ENCODE data around the gene SV2B. TPM values are rescaled to one million over a fixed set of nuclear protein-coding genes. Genes with fewer than 3 reads are reported as not detected.

The SV2B gene
- polyA plus RNA-seq, 3 donors, result 0.56 to 2.1 (median 2.0) TPM

GRCh38 chr15:91275844-91276243, 175.8 kb downstream of the SV2B start:
- H3K27ac ChIP-seq (ENCODE audit: low read depth, low read length), result no peak overlapping the region
- WGBS, 3 donors, result 96 to 98% (median 97%) methylated on average over 1 of the region's 1 CpG

- 94 to 96% (median 94%) methylated on average over 2 of the region's 2 CpGs for WGBS, 3 donors
- no peak overlapping the region for H3K27ac ChIP-seq (ENCODE audit: low read depth, low read length)
These were observed 178.9 kb downstream of the SV2B start for GRCh38 chr15:91278951-91279350.

DNA sequence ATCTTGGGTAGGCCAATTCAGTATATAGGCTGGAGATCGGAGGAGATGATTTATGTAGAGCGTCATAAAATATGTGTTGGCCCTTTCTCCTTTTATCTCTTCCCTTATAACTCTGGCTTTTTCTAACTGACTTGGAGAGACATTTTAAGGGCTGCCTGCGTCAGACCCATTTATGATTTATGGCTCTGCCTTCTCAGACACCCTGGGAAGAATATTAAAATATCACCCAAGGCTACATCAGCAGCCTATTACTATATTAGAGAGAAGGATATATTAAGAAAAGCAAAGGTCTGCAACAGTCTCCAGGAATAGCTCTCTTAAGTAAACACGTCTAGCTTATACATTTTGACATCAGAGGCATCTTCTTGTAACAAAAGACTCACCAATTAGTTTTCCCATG, 179.4 kb downstream of the SV2B start:
- no peak overlapping the region for H3K27ac ChIP-seq (ENCODE audit: low read depth, low read length)
- WGBS, 3 donors, result 83 to 90% (median 84%) methylated on average over 4 of the region's 4 CpGs

GRCh38 chr15:91281947-91282346, 181.9 kb downstream of the SV2B start:
- 78 to 85% (median 79%) methylated on average over 4 of the region's 4 CpGs for WGBS, 3 donors
- no peak overlapping the region for H3K27ac ChIP-seq (ENCODE audit: low read depth, low read length)

DNA sequence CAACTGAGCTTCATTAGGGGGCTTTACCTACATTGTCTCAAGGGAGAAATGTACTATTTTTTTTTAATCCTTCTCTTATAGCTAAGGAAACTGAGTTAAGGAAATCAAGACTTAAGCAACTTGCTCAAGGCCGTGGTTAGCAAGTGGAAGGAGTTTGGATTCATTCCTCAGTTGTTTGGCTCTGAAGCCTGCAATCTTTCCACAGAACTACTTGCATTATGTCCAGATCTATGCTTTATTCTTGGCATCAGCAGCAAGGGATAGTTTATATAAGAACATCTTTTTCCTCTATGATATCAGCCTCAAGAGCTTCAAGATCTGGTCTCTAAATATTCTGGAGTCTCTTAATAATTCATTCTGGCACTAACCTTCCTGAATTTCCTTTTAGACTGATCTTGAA, 182.4 kb downstream of the SV2B start:
- WGBS, 3 donors, result 33 to 67% (median 41%) methylated on average over 1 of the region's 1 CpG
- no peak overlapping the region for H3K27ac ChIP-seq (ENCODE audit: low read depth, low read length)

- H3K27ac ChIP-seq (ENCODE audit: low read depth, low read length), result no peak overlapping the region
- 83 to 87% (median 86%) methylated on average over 2 of the region's 2 CpGs for WGBS, 3 donors
These were observed 183.1 kb downstream of the SV2B start for GRCh38 chr15:91283155-91283554.

DNA sequence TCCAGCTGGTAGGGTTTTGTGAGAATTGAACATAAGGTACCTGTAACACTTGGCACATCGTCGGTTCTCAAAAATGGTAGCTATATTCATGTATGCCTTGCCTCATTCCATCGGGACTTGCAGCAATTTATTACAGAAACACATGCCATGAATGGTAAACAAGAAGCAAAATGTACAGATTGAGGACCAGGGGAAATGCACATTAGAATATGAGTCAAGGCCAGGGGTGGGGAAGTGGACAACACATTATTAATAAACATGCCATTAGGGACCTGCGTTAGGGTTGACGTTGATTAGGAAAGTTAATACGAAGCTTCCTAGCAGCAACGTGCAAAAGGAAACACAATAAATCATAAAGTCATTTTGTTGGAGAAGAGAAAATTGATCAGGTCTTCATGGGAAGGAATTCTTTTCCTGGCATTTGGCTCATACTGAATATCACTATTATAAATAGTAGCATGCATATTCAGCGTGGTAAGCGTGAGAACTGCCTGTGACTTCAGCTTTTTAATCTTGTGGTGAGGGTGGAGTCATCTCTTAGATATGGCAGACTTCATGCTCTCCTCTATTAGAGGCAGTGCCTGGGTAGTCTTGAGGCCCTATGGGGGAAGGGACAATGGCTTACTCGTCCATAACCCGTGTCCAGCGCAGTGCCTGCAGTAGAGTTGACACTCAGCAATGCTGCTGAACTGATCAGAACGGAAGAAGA, 184.9 kb downstream of the SV2B start:
- no peak overlapping the region for H3K27ac ChIP-seq (ENCODE audit: low read depth, low read length)
- 64 to 87% (median 86%) methylated on average over 13 of the region's 13 CpGs for WGBS, 3 donors

- H3K27ac ChIP-seq (ENCODE audit: low read depth, low read length), result no peak overlapping the region
- 35 to 67% (median 46%) methylated on average over 1 of the region's 1 CpG for WGBS, 3 donors
These were observed 189.3 kb downstream of the SV2B start for GRCh38 chr15:91289324-91289723.

DNA sequence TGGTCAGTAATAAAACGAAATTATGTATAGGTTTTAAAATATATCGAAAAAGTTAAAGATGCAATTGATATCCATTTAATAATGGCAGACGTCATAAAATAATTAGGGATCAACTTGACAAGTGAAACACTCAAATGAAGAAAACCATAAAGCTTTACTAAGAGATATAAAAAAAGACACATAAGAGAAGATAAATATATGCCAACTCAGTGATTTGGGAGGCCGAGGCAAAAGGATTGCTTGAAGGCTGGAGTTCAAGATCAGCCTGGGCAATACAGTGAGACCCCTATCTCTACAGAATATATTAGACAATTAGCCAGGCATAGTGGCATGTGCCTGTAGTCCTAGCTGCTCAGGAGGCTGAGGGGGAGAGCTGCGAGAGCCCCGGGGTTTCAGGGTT, 190.5 kb downstream of the SV2B start:
- WGBS, 3 donors, result 80 to 96% (median 95%) methylated on average over 6 of the region's 6 CpGs
- H3K27ac ChIP-seq (ENCODE audit: low read depth, low read length), result no peak overlapping the region

- H3K27ac ChIP-seq (ENCODE audit: low read depth, low read length), result no peak overlapping the region
- WGBS, 3 donors, result 37 to 74% (median 37%) methylated on average over 3 of the region's 3 CpGs
These were observed 191.6 kb downstream of the SV2B start for GRCh38 chr15:91291673-91292072.

GRCh38 chr15:91294344-91294743, 194.3 kb downstream of the SV2B start:
- no peak overlapping the region for H3K27ac ChIP-seq (ENCODE audit: low read depth, low read length)
- 58 to 74% (median 69%) methylated on average over 1 of the region's 1 CpG for WGBS, 3 donors

GRCh38 chr15:91294795-91295194, 194.7 kb downstream of the SV2B start:
- 61 to 71% (median 70%) methylated on average over 5 of the region's 5 CpGs for WGBS, 3 donors

GRCh38 chr15:91298101-91298500, 198.0 kb downstream of the SV2B start:
- 73 to 83% (median 79%) methylated on average over 6 of the region's 6 CpGs for WGBS, 3 donors
- H3K27ac ChIP-seq (ENCODE audit: low read depth, low read length), result no peak overlapping the region

More at GRCh38 chr15:91294795-91295194, 194.7 kb downstream of the SV2B start:
- H3K27ac ChIP-seq (ENCODE audit: low read depth, low read length), result no peak overlapping the region

- no peak overlapping the region for H3K27ac ChIP-seq (ENCODE audit: low read depth, low read length)
- 19 to 22% (median 21%) methylated on average over 11 of the region's 11 CpGs for WGBS, 3 donors
These were observed 202.8 kb downstream of the SV2B start for GRCh38 chr15:91302588-91303439.

GRCh38 chr15:91304210-91304609, 204.2 kb downstream of the SV2B start:
- H3K27ac ChIP-seq (ENCODE audit: low read depth, low read length), result no peak overlapping the region
- WGBS, 3 donors, result 66 to 71% (median 67%) methylated on average over 2 of the region's 2 CpGs

GRCh38 chr15:91304786-91305185, 204.7 kb downstream of the SV2B start:
- no peak overlapping the region for H3K27ac ChIP-seq (ENCODE audit: low read depth, low read length)

GRCh38 chr15:91306144-91306543, 206.1 kb downstream of the SV2B start:
- 72 to 79% (median 74%) methylated on average over 7 of the region's 7 CpGs for WGBS, 3 donors
- H3K27ac ChIP-seq (ENCODE audit: low read depth, low read length), result no peak overlapping the region

More at GRCh38 chr15:91304786-91305185, 204.7 kb downstream of the SV2B start:
- 57 to 66% (median 63%) methylated on average over 6 of the region's 6 CpGs for WGBS, 3 donors

DNA sequence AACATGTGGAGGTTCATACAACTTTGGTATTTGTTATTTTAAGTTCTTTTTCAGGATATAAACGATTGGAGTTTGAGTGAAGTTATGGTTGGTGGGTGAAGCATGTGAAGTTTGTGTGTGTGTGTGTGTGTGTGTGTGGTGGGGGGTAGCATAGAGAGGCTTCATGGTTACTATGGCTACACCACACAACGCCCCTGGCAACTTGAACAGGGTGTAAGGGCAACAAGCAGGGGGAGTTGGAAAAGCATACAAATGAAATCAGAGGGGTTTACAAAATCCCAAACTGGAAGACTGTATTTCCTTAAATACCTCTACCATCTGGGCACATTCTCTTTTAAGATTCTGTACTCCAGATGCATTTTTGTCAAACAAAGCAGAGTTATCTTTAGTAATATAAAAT, 207.5 kb downstream of the SV2B start:
- H3K27ac ChIP-seq (ENCODE audit: low read depth, low read length), result no peak overlapping the region
- WGBS, 3 donors, result 40 to 76% (median 66%) methylated on average over 2 of the region's 2 CpGs

- H3K27ac ChIP-seq (ENCODE audit: low read depth, low read length), result no peak overlapping the region
- 44 to 52% (median 50%) methylated on average over 4 of the region's 4 CpGs for WGBS, 3 donors
These were observed 208.1 kb downstream of the SV2B start for GRCh38 chr15:91308199-91308598.
